NCI-H2227 (cell line): ENCODE data around the gene PNRC1.
"Not testable (repeated sequence)": the region's sequence is repeated elsewhere in the genome, so short reads cannot be mapped to it uniquely, and the experiment has no call there.

ENCODE experiments used
- DNase-seq: peaks from one replicate; lab custom pipeline; 2025; ENCODE audit not compliant: unreplicated experiment; lab: John Stamatoyannopoulos, UW

PNRC1 gene

DNA sequence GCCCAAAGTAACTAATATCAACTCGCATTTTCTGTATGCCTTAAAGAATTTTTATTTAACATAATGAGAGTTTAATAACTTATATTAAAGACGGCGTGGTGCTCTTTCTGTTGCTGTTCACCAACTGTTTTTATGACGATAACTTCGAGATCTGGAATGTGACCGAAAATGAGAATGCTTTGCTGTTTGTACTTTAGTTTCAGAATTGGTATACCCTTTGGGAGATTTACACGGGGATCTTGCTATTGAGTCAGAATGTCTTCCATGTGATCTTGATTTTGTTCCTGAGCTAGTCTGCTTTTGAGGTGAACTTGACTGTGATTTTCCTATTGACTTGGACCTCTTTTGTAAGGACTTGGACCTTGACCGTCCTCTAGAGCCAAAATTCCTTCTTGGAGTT is 17.9 kb downstream of the PNRC1 start:
- DNase-seq: no peak

DNA sequence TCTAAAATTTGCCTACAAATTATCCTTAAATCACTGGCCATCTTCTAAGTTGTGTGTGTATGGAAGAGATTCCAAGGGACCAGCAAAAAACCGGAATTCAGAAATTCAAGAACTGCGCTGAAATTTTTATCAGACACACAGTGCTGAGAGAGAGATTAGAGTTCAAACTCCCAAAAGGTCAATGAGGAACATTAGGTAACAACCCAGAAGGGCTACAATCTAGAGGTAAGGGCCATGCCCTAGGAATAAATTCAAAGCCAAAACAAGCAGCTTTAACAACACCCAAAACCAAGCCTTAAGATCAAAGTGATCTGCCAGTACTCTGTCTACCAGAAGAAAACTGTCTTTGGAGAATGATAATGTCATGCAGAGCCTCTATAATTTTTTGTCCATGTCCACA is 19.6 kb downstream of the PNRC1 start:
- DNase-seq: no peak

- no peak for DNase-seq
These were observed 29.7 kb downstream of the PNRC1 start for GRCh38 chr6:89110284-89110683.

DNA sequence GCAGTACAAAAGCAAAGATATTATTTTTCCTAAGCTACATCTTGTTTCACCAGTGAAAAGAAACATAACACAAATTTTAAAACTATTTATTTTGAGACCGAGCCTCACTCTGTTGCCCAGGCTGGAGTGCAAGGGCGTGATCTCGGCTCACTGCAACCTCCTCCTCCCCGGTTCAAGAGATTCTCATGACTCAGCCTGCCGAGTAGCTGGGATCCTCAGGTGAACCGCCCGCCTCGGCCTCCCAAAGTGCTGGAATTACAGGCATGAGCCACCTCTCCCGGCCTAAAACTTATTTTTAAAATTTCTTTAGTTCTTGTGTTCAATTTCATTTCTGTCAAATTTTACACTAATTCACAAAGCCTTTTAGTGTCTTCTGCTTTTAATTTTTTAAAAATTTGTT is 31.4 kb downstream of the PNRC1 start:
- DNase-seq: no peak

DNA sequence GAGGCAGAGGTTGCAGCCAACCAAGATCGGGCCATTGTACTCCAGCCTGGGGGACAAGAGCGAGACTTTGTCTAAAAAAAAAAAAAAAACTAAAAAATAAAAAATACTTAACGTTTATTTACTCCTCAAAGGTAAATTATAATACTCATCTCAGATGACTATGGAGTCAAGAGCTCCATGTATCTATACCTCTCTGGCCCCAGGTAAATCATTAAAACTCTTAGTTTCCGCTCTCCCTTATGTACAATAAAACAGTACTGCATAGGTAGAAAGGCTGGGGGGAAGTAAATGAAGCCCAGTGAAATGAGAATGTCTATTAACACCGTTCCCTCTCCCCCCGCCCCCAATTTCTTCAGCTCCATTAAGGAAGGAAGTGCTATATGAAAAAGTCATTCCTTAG is 36.2 kb downstream of the PNRC1 start:
- no peak for DNase-seq

- DNase-seq: peak; percentile 67
These were observed 36.9 kb downstream of the PNRC1 start, which contains the start of gene SRSF12 for GRCh38 chr6:89117211-89118108. TSS of gene SRSF12 (minus strand) at chr6:89118071. CDS start at chr6:89117887, 184 bp downstream.

DNA sequence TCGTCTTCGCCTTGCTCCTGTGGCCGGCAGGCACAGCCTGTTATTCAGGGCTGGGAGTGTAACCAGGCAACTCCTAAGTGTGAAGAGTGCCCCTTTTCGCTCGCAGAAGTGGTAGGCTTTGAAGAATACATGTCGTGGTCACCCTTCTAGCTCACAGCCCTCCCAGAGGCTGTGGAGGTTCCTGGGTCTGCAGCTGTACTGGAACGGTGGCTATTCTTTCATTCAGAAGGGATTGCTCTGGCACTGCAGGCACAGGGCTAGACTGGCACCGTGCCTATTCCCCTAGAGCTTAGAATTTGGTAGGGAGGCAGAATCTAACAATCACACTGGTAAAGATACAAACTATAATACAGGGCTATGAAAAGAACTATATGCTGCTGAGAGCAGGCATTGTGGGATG is 38.4 kb downstream of the PNRC1 start:
- DNase-seq: no peak

GRCh38 chr6:89120371-89120770 is 39.8 kb downstream of the PNRC1 start:
- no peak for DNase-seq

GRCh38 chr6:89121934-89122333 is 41.4 kb downstream of the PNRC1 start:
- DNase-seq: no peak

GRCh38 chr6:89122625-89123024 is 42.1 kb downstream of the PNRC1 start:
- peak; percentile 34 for DNase-seq

GRCh38 chr6:89128256-89128671 is 47.7 kb downstream of the PNRC1 start:
- DNase-seq: not testable (repeated sequence)

DNA sequence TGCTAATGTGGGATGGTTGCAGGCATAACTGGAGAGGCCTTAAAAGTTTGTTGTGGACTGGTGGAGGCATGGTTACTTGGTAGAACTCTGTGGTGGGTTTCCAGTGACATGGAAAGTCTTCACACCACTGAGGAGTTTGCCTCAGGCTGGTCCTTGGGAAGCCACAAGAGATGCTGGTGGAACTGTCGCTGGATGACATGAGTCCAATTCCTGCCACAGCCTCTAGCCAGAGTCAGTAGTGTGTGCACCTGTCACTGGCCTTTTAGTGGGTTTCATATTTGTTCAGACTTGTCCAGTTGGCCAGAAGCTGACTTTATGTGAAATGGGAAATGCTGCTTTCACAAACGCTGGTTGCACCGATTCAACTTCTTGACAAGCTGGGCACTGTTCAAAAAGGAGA is 51.0 kb downstream of the PNRC1 start:
- no peak for DNase-seq

DNA sequence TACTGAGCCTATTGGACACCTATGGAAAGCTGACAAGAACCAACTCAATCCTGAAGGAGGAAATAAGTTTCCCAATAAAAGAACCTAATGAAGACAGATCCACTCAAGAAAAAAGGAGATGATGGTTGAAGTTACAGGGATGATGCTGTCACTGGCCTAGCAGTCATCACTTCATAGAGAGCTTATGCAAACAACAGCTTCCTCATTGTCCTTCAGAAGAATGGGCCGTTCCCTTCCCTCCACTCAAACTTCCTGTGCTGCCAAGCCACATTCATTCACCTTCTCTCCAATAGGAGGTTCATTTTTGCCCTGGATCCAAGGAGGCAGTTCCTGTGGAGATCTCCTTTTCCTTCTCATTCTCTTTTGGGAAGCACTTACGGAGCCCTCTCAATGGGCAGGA is 51.5 kb downstream of the PNRC1 start:
- DNase-seq: no peak

GRCh38 chr6:89133981-89134380 is 53.4 kb downstream of the PNRC1 start:
- no peak for DNase-seq

DNA sequence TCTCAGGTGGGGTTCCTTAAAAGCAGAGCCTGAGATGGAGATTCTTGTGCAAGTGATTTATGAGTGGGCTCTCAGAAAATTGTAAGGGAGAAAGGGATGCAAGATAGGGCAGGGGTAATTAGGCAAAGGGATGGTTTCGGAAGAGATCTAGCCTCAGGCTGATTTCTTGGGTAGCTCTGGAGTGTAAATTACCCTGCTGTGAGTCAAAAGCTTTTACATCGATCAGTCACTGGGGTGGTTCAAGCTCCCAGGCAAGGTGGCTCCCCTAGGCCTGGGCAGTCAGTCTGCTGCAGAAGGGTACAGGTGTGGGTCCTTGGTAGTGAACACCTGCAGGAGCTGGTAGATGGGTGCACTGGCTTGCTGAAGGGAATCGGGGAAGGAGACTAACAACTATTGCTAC is 54.2 kb downstream of the PNRC1 start:
- no peak for DNase-seq
